ENCODE measurements around the gene FAM53B. TPM values are rescaled to one million over a fixed set of nuclear protein-coding genes. Genes with fewer than 3 reads are reported as not detected.

Gene FAM53B
- total and polyA plus RNA-seq, 2 experiments from 2014 or later = 2.1 to 10.1 TPM

GRCh38 chr10:124599588-124600050 lies 144.6 kb downstream of the FAM53B start:
- Histone ChIP-seq H3F3A (ENCODE audit: insufficient read depth) (no peaks in the 10 kb centered on the region), H3K4me2 (ENCODE audit: unreplicated experiment) (no peak overlapping the region), H3K27ac (no peak overlapping the region), H2AFZ (no peak overlapping the region), H4K20me1 (ENCODE audit: insufficient read depth) (no peaks in the 10 kb centered on the region), H3K9me2 (ENCODE audit: insufficient read depth) (no peaks in the 10 kb centered on the region), H3K27me3 (replicated peaks; ENCODE audit: insufficient read depth) (no peaks in the 10 kb centered on the region), H3K4me1 (ENCODE audit: insufficient read depth) (no peaks in the 10 kb centered on the region), H3K79me2 (ENCODE audit: insufficient read depth) (no peaks in the 10 kb centered on the region), H3K36me3 (ENCODE audit: low read depth) (no peaks in the 10 kb centered on the region), H3K4me3 (no peak overlapping the region), H3K9ac (no peak overlapping the region), H3K9me3 (ENCODE audit: low read depth) (no peaks in the 10 kb centered on the region)
- DNase-seq = no peak
- 75 to 78% methylated on average over 7 of the region's 7 CpGs for WGBS, 2 experiments (ENCODE audit: low coverage in 1 of 2, low lambda C conversion rate in 2 of 2, missing lambda C conversion rate in 2 of 2)
- in situ Hi-C loops (cut with MboI) = no loop called here
- no peak for TF ChIP-seq EZH2phosphoT487 (IDR thresholded peaks at IDR 0.05; ENCODE audit: insufficient read depth, low read depth)
- TF ChIP-seq EZH2 (IDR thresholded peaks at IDR 0.05; ENCODE audit: insufficient read depth, poor library complexity, severe bottlenecking) = no peak

GRCh38 chr10:124598773-124599587 lies 145.2 kb downstream of the FAM53B start:
- no peaks in the 10 kb centered on the region for H3K27me3 ChIP-seq (replicated peaks; ENCODE audit: insufficient read depth)
- no peaks in the 10 kb centered on the region for H3K36me3 ChIP-seq (ENCODE audit: low read depth)
- H3K79me2 ChIP-seq (ENCODE audit: insufficient read depth) = no peaks in the 10 kb centered on the region
- H4K20me1 ChIP-seq (ENCODE audit: insufficient read depth) = no peaks in the 10 kb centered on the region
- DNase-seq = no peak
- WGBS, 2 experiments (ENCODE audit: low coverage in 1 of 2, low lambda C conversion rate in 2 of 2, missing lambda C conversion rate in 2 of 2) = 81 to 87% methylated on average over 13 of the region's 13 CpGs
- H3K4me1 ChIP-seq (ENCODE audit: insufficient read depth) = no peaks in the 10 kb centered on the region
- no peak overlapping the region for H3K9ac ChIP-seq
- no peaks in the 10 kb centered on the region for H3K9me2 ChIP-seq (ENCODE audit: insufficient read depth)
- in situ Hi-C loops (cut with MboI) = no loop called here
- no peaks in the 10 kb centered on the region for H3K9me3 ChIP-seq (ENCODE audit: low read depth)
- H3F3A ChIP-seq (ENCODE audit: insufficient read depth) = no peaks in the 10 kb centered on the region
- no peak overlapping the region for H3K4me2 ChIP-seq (ENCODE audit: unreplicated experiment)
- H2AFZ ChIP-seq = no peak overlapping the region
- TF ChIP-seq EZH2 (IDR thresholded peaks at IDR 0.05; ENCODE audit: insufficient read depth, poor library complexity, severe bottlenecking) = no peak
- no peak for TF ChIP-seq EZH2phosphoT487 (IDR thresholded peaks at IDR 0.05; ENCODE audit: insufficient read depth, low read depth)
- H3K4me3 ChIP-seq = no peak overlapping the region
- no peak overlapping the region for H3K27ac ChIP-seq

GRCh38 chr10:124598196-124598595 lies 146.0 kb downstream of the FAM53B start:
- Histone ChIP-seq H3K27me3 (replicated peaks; ENCODE audit: insufficient read depth) (no peaks in the 10 kb centered on the region), H3K36me3 (ENCODE audit: low read depth) (no peaks in the 10 kb centered on the region), H4K20me1 (ENCODE audit: insufficient read depth) (no peaks in the 10 kb centered on the region), H3K9ac (no peak overlapping the region), H3F3A (ENCODE audit: insufficient read depth) (no peaks in the 10 kb centered on the region), H3K4me3 (no peak overlapping the region), H2AFZ (no peak overlapping the region), H3K9me2 (ENCODE audit: insufficient read depth) (no peaks in the 10 kb centered on the region), H3K79me2 (ENCODE audit: insufficient read depth) (no peaks in the 10 kb centered on the region), H3K27ac (no peak overlapping the region), H3K4me2 (ENCODE audit: unreplicated experiment) (no peak overlapping the region), H3K9me3 (ENCODE audit: low read depth) (no peaks in the 10 kb centered on the region), H3K4me1 (ENCODE audit: insufficient read depth) (no peaks in the 10 kb centered on the region)
- no peak for DNase-seq
- WGBS, 2 experiments (ENCODE audit: low coverage in 1 of 2, low lambda C conversion rate in 2 of 2, missing lambda C conversion rate in 2 of 2) = 68 to 70% methylated on average over 4 to 6 of the region's 6 CpGs
- in situ Hi-C loops (cut with MboI) = no loop called here
- TF ChIP-seq EZH2phosphoT487 (IDR thresholded peaks at IDR 0.05; ENCODE audit: insufficient read depth, low read depth) = no peak

GRCh38 chr10:124597846-124598165 lies 146.4 kb downstream of the FAM53B start:
- Histone ChIP-seq H3K9me2 (ENCODE audit: insufficient read depth) (no peaks in the 10 kb centered on the region), H3K27me3 (replicated peaks; ENCODE audit: insufficient read depth) (no peaks in the 10 kb centered on the region), H3K27ac (no peak overlapping the region), H3K4me1 (ENCODE audit: insufficient read depth) (no peaks in the 10 kb centered on the region), H4K20me1 (ENCODE audit: insufficient read depth) (no peaks in the 10 kb centered on the region), H3K4me2 (ENCODE audit: unreplicated experiment) (no peak overlapping the region), H3K36me3 (ENCODE audit: low read depth) (no peaks in the 10 kb centered on the region), H3K79me2 (ENCODE audit: insufficient read depth) (no peaks in the 10 kb centered on the region), H2AFZ (no peak overlapping the region), H3F3A (ENCODE audit: insufficient read depth) (no peaks in the 10 kb centered on the region), H3K9ac (no peak overlapping the region), H3K4me3 (no peak overlapping the region), H3K9me3 (ENCODE audit: low read depth) (no peaks in the 10 kb centered on the region)
- 76 to 80% methylated on average over 10 of the region's 10 CpGs for WGBS, 2 experiments (ENCODE audit: low coverage in 1 of 2, low lambda C conversion rate in 2 of 2, missing lambda C conversion rate in 2 of 2)
- no peak for TF ChIP-seq EZH2phosphoT487 (IDR thresholded peaks at IDR 0.05; ENCODE audit: insufficient read depth, low read depth)
- TF ChIP-seq EZH2 (IDR thresholded peaks at IDR 0.05; ENCODE audit: insufficient read depth, poor library complexity, severe bottlenecking) = no peak
- no peak for DNase-seq
- in situ Hi-C loops (cut with MboI) = no loop called here
